Umbilical cord (tissue), 2 donors: Measurements from ENCODE around the gene FBXO11. TPM values are rescaled to one million over a fixed set of nuclear protein-coding genes. Genes with fewer than 3 reads are reported as not detected.

Experiments used
- DNase-seq: peaks from one replicate; pipeline ENCODE4 v3.0.0-alpha.2; 2015; ENCODE audit warnings: low spot score
- total RNA-seq: library from RNA; depleted of rRNA; stranded (reverse); fragments of >200 nt; gene quantifications from one replicate; pipeline ENCODE4 v1.2.3, GENCODE V29; 2014; ENCODE audit warnings: low replicate concordance; ENCODE audit not compliant: insufficient read depth

Gene FBXO11
- total RNA-seq, 1 donor from 2014 or later: 62.8 TPM

DNA sequence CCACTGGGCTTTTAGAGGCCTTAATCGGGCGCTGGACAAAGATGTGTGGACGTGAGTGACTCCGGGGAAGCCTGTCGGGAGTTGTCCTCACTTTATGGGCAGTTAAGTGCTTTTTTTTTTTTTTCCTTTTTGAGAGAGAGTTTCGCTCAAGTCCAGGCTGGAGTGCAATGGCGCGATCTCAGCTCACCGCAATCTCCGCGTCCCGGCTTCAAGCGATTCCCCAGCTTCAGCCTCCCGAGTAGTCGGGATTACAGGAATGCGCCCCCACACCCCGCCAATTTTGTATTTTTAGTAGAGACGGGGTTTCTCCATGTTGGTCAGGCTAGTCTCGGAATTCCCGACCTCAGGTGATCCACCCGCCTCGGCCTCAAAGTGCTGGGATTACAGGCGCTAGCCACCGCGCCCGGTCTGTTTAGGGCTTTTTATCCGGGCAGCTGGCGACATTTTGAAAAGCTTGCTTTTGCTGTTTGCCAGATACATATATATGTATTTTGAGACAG is 121.9 kb downstream of the FBXO11 start:
- DNase-seq: no peak

DNA sequence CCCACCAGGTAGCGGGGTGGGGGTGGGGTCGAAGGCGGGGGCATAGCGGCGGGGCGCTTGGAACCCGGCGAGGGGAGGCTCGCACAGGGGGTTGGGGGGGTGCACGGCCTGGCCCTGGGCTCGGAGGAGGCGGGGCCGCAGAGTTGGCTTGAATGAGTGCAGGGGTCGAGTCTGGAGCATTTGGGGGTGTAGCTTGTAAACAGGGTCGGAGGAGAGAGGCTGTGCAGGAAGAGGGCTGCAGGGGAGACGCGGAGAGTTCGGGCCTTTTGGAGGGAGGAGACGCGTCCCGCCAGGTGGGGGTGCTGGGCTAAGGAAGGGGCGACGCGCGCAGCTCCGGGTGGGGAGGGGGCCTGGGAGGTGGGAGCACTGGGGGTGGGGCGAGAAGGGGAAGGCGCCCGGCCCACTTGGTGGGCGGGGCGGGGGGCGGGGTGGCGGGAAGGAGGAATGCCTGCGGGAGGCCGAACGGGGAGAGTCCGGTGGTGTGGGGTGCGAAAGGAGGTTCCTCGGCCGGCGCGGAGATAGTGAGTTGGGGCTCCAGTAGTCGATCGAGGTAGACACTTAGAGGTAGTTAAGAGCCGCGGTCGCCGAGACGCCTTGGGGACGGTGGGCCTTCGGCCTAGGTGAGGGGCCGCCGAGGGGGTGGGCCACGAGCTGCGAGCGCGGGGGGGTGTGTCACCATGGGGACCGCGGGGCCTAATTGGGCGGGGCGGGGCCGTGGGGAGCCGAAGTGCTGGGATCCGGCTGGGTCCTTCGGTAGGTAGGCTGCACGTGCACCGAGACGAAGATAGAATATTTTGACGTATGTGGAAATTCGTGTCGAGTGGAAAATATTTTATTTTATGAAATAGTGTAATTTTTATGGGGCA is 122.6 kb downstream of the FBXO11 start:
- peak; percentile 72 for DNase-seq

DNA sequence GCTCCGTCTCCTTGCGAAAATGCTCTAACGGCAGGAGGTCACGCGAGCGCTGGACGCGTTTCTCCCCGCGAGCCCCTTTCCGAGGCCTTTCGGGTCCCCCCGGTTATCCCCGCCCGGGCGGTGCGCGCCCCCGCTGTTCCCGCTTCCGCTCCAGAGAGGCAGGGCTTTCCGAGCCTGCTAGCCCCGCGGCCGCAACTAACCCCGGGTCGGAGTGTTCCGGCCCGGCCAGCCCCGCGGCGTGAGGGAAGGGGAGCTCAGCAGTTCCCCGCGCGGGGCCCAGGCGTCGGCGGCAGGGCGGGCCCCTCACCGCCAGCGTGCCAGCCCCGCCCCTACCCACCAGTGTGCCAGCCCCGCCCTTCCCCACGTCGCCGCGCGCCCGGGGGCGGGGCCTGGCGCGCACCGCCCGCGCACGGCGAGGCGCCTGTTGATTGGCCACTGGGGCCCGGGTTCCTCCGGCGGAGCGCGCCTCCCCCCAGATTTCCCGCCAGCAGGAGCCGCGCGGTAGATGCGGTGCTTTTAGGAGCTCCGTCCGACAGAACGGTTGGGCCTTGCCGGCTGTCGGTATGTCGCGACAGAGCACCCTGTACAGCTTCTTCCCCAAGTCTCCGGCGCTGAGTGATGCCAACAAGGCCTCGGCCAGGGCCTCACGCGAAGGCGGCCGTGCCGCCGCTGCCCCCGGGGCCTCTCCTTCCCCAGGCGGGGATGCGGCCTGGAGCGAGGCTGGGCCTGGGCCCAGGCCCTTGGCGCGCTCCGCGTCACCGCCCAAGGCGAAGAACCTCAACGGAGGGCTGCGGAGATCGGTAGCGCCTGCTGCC is 123.4 kb downstream of the FBXO11 start, which contains the start of gene MSH6:
TSS of gene MSH6 (plus strand) at position 475 of the 815 bp plus-strand sequence. CDS start at position 564, 89 bp downstream.
- DNase-seq: peak; percentile 95

DNA sequence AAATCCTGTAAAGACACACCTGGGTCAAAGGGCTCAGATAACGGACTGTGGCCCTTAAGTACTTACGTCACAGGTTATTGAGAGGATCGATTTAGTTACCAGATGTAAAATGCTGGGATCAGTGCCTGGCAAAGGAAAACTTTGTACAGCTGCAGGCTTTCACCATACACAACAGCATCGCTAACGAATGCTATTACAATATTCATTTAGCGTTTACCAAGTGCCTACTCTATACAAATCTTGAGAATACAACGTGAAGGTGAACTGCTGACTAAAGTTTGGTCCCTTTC is 124.0 kb downstream of the FBXO11 start:
- no peak for DNase-seq

DNA sequence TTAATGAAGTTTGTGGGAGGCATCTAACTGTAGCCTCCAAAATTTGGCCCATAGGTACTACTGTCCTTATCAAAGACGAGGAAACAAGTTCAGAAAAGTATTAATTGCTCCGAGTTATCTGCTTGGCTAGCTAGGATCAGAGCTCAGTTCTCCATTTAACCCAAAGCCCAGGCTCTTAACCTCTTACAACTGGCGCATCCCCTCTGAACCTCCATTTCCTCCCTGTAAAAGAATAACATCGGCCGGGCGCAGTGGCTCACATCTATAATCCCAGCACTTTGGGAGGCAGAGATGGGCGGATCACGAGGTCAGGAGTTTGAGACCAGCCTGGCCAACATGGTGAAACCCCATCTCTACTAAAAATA is 126.9 kb downstream of the FBXO11 start:
- DNase-seq: no peak

DNA sequence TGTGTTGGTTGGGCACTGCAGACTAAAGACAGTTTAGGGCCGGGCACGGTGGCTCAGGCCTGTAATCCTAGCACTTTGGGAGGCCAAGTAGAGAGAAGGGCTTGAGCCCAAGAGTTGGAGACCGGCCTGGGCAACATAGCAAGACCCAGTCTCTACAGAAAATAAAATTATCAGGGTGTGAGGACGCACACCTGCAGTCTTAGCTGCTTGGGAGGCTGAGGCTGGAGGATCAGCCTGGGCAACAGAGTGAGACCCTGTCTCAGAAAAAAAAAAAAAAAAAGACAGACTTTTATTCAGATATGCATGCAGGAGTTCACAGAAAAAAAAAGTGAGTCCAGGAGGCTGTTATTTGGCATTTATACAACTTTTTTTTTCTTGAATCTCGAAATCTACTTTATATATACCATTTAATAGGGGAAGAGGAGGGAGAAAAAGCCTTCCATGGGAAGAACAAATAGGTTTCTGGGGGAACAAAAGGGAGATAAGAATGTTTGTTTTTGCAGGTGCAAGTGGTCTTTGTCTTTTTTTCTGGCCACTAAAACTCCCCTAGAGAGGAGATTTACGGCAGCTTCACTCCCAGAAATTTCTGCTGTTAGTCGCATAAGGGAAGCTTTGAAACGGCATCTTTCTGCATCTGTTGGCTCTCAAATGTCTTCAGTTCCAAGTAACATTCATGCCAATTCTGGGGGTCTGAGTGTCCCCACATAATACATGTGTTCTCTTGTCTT is 127.4 kb downstream of the FBXO11 start:
- no peak for DNase-seq

GRCh38 chr2:47777277-47777937 is 128.9 kb downstream of the FBXO11 start:
- DNase-seq: no peak

- DNase-seq: no peak
Observed at GRCh38 chr2:47774567-47774966, 131.7 kb downstream of the FBXO11 start.

DNA sequence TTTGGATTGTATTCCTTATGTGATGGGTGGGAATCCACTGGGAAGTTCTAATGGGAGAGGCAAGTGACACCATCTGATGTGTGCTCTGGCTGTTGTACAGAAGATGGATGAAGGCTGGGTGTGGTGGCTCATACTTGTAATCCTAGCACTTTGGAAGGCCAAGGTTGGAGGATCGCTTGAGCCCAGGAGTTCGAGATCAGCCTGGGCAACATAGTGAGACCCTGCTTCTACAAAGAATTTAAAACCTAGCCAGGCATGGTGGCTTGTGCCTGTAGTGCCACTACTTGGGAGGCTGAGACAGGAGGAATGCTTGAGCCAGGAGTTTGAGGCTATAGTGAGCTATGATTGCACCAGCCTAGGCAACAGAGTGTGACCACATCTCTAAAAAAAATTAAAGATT is 134.0 kb downstream of the FBXO11 start:
- no peak for DNase-seq

- peak; percentile 40 for DNase-seq
Observed at GRCh38 chr2:47771211-47771610, 135.1 kb downstream of the FBXO11 start.

- no peak for DNase-seq
Observed at GRCh38 chr2:47769318-47769717, 137.0 kb downstream of the FBXO11 start.

DNA sequence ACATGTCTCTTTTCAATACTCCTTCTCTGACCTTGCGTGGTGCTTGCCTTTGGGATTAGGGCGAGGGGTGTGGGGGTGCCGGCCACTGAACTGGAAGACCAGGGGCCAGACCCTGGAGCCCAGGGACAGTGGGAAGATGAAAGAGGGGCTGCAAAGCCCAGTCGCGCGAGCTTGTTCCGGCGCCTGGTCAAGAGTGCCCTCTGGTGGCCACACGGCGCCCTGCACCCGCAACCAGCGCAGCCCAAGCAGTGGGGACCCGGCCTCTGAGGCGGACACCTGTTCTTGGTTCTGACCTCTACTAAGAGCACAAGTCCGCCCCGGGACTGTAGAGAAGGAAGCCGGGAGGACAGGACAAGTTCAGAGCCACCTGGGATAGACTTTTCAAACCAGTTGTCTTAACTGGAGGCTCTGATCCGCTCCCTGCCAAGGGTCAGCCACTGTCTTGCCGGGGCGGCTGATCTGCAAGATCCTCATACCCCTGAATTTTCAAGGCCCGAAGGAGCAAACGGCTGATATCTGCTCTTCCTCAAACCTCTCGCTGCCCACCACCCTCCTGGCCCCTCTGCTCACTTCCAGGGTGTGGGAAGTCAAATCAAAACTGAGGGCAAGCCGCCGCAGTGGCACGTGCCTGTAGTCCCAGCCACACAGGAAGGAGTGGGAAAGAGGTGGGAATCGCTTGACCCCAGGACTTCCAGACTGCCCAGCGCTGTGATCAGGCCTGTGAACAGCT is 138.3 kb downstream of the FBXO11 start:
- DNase-seq: peak; percentile 42

GRCh38 chr2:47767497-47767844 is 138.8 kb downstream of the FBXO11 start:
- DNase-seq: no peak

DNA sequence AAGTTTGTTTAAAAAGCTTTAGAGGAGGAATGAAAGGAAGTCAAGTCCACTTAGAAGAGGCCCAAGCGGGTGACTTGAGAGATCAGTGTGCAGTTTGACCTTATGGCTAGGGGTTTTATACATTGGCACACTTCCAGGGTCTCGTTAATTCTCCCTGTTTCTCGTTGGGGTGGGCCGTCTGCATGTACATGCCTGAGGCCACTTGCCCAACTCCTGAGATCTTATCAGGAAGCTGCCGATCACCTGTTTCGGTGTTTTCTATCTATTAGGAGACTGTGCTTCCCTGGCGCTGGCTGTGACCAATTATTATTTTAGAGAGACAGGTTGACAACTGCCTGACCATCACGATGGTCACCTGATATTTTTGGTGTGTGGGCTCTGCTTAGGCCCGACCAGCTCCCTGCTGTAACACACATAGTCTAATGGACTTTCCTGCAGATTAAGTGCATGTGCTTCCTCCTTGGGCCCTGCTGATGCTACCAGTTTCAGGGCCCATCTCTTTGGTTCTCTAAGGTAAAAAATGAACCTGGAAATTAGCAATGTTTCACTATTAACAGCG is 154.4 kb downstream of the FBXO11 start:
- DNase-seq: no peak

DNA sequence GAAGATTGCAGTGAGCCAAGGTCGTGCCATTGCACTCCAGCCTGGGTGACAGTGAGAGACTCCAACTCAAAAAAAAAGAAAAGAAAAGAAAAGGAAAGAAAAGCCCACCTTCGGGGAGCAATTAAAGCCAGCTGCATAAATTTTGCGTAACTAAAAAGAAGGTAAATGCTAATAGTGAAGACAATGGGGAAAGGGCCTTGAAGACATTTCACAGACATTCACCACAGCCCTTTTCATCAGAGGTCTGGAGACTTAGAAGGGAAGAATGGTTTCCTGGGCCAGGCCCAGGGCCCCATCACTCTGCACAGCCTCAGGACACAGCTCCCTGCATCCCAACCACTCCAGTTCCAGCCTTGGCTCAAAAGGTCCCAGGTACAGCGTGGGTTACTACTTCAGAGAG is 158.4 kb downstream of the FBXO11 start:
- no peak for DNase-seq

DNA sequence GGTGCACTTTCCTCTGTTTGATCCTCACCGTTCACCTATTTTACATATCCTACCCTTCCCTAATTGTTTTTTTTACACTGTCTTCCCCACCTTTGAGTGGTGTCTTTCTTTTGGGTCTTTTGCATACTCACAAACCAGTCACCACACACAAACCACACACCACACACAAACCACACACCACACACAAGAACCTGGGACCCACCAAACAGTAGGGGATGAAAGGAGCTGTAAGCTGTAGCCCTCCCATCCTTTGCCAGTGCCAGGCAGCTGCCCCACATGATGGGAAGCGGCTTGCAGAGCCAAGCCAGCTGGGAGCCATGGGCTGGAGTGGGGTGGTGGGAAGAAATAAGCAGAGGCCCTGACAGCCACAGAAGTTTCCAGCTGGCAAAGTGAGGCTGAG is 162.2 kb downstream of the FBXO11 start:
- DNase-seq: no peak

DNA sequence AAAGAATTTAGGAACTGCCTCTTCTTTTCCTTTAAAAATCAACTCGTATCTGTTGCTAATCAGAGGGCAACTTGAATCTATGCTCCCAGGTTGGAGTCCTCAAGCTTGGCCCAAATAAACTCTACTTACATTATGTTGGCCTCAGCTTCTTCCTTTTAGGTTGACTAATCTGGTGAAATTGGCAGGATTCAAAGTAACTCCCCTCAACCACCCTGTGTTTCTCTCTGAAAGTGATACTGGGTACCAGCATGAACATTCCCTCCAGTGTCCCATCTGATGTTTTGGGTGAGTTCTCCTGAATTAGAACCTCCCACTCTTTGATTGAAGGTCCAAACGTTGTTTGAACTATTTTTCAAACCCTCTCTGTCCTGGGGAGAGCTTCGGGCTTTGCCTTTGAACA is 164.7 kb downstream of the FBXO11 start:
- DNase-seq: no peak

- DNase-seq: no peak
Observed at GRCh38 chr2:47741101-47741500, 165.2 kb downstream of the FBXO11 start.
